NB4 (cell line): ENCODE data around the gene NGEF.
"Not testable (repeated sequence)": the region's sequence is repeated elsewhere in the genome, so short reads cannot be mapped to it uniquely, and the experiment has no call there.

Experiments used
- DNase-seq: peaks from one replicate; pipeline ENCODE4 v3.0.0; 2010; ENCODE audit warnings: low read depth
- H3K4me3 ChIP-seq: one replicate; pipeline ENCODE4 v1.5.1; 2011; ENCODE audit warnings: mild to moderate bottlenecking, low read depth, low read length, moderate library complexity
- MYC ChIP-seq: IDR thresholded peaks from 2 replicates; pipeline ENCODE4 v1.6.1; 2011; ENCODE audit warnings: low read depth, low read length
- POLR2A ChIP-seq: IDR thresholded peaks from 2 replicates; pipeline ENCODE4 v1.6.1; 2011; ENCODE audit warnings: mild to moderate bottlenecking; ENCODE audit not compliant: insufficient read length; ENCODE audit errors: extremely low read depth
- TF ChIP-seq, protein P1 (sequence below): IDR thresholded peaks from one replicate; pipeline ENCODE4 v1.5.1; 2012; ENCODE audit warnings: low read depth, low read length
- TF ChIP-seq, protein P2 (sequence below): IDR thresholded peaks from 2 replicates; pipeline ENCODE4 v1.6.1; 2011; ENCODE audit warnings: low read depth, low read length

NGEF gene

GRCh38 chr2:232860593-232861241 lies 152.3 kb downstream of the NGEF start:
- DNase-seq, result no peak
- H3K4me3 ChIP-seq, result no peak overlapping the region
- TF ChIP-seq MYC (no peak), POLR2A (no peak)
- TF ChIP-seq, protein P1, sequence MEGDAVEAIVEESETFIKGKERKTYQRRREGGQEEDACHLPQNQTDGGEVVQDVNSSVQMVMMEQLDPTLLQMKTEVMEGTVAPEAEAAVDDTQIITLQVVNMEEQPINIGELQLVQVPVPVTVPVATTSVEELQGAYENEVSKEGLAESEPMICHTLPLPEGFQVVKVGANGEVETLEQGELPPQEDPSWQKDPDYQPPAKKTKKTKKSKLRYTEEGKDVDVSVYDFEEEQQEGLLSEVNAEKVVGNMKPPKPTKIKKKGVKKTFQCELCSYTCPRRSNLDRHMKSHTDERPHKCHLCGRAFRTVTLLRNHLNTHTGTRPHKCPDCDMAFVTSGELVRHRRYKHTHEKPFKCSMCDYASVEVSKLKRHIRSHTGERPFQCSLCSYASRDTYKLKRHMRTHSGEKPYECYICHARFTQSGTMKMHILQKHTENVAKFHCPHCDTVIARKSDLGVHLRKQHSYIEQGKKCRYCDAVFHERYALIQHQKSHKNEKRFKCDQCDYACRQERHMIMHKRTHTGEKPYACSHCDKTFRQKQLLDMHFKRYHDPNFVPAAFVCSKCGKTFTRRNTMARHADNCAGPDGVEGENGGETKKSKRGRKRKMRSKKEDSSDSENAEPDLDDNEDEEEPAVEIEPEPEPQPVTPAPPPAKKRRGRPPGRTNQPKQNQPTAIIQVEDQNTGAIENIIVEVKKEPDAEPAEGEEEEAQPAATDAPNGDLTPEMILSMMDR, result no peak
- TF ChIP-seq, protein P2, sequence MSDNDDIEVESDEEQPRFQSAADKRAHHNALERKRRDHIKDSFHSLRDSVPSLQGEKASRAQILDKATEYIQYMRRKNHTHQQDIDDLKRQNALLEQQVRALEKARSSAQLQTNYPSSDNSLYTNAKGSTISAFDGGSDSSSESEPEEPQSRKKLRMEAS, result no peak

GRCh38 chr2:232859385-232859916 lies 153.6 kb downstream of the NGEF start:
- no peak overlapping the region for H3K4me3 ChIP-seq
- DNase-seq, result no peak
- TF ChIP-seq, protein P1, result no peak
- TF ChIP-seq POLR2A (no peak), MYC (no peak)
- TF ChIP-seq, protein P2, result no peak

- DNase-seq, result no peak
- H3K4me3 ChIP-seq, result no peak overlapping the region
- TF ChIP-seq, protein P1, result no peak
- TF ChIP-seq, protein P2, result no peak
- TF ChIP-seq POLR2A (no peak), MYC (no peak)
Measured at GRCh38 chr2:232857158-232857563, 155.9 kb downstream of the NGEF start.

DNA sequence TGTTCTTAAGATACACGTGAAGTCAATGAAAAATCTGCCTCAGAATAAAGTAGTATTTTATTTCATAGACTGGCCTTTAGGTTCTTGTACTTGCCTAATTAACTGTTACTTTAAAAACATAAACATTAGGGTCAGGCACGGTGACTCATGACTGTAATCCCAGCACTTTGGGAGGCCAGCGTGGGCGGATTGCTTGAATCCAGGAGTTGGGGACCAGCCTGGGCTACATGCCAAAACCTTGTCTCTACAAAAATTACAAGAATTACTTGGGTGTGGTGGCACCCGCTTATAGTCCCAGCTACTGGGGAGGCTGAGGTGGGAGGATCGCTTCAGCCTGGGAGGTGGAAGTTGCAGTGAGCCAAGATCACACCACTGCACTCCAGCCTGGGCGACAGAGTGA lies 159.0 kb downstream of the NGEF start:
- no peak for DNase-seq
- H3K4me3 ChIP-seq, result no peak overlapping the region
- TF ChIP-seq, protein P2, result no peak
- TF ChIP-seq POLR2A, result no peak
- TF ChIP-seq, protein P1, result no peak
- no peak for TF ChIP-seq MYC

DNA sequence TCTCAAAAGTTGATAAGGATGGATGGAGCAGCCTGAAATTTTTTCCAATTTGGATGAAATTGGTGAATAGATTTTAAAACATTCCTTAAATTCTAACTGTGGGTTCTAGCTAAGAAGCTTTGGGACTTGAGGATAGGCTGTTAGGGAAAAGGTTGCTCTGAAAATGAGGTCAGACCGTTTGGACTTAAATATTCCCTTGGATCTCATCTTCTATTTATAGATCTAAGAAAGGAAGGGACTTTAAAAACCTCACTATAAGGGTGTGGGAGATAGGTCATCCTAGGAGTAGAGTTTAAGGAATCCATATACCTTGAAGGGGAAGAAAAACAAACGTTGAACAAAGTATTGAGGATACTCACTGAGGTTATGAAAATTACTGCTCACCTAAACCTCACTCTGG lies 160.4 kb downstream of the NGEF start:
- no peak for DNase-seq
- TF ChIP-seq POLR2A (no peak), MYC (no peak)
- TF ChIP-seq, protein P1, result no peak
- TF ChIP-seq, protein P2, result no peak
- no peak overlapping the region for H3K4me3 ChIP-seq

- H3K4me3 ChIP-seq, DNase-seq: not testable (repeated sequence)
Measured at GRCh38 chr2:232852081-232852480, 161.0 kb downstream of the NGEF start.
